Choroid plexus epithelial cell (primary cell): ENCODE data around the gene ESR1.
"Not testable (repeated sequence)": the region's sequence is repeated elsewhere in the genome, so short reads cannot be mapped to it uniquely, and the experiment has no call there.

Experiments used
- DNase-seq: peaks from one replicate; pipeline ENCODE4 v3.0.0-alpha.2; 2010; ENCODE audit warnings: low read depth
- H3K4me3 ChIP-seq: 2 replicates; pipeline ENCODE4 v1.5.1; 2011; ENCODE audit warnings: low read depth, mild to moderate bottlenecking, control low read depth, low read length, moderate library complexity
- TF ChIP-seq, protein P1 (sequence below): conservative IDR thresholded peaks from 2 replicates; pipeline ENCODE4 v1.5.1; 2011; ENCODE audit warnings: low read depth, mild to moderate bottlenecking, control low read depth, inconsistent platforms, low read length, moderate library complexity

The ESR1 gene

DNA sequence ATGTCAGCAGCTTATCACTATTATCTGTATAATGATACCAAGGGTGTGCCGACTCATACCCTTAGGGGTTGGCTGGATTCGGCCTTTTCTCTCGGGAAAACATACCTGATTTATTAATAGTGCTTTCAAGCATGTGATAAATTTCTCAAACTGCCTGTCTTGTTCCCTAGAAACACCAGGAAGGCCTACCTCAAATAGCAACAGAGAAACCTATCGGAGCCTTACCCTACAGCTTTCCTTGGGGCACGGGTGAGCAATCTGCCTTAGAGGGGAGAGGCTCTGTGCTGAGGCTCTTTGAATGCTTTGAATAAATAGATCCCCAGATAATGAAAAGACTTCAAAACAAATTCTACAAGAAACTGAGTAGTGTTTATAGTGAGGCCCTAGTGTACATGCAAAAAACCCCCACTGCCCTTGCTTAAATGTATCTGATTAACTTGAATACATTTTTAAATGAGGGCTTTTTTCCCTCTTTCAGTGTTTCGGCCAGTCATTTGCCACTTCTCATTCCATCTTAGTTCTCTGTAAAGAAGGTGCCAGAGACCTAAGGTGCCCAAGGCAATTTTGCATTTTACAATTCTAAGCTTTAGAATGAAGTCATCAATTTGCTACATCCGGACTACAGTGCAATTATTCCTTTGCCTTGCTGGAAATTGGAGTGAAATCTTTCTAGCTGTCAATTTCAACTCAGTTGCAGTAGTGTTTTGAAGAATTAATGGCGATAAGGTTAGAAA, 320.1 kb downstream of the ESR1 start:
- no peak overlapping the region for H3K4me3 ChIP-seq
- no peak for DNase-seq
- TF ChIP-seq, protein P1, sequence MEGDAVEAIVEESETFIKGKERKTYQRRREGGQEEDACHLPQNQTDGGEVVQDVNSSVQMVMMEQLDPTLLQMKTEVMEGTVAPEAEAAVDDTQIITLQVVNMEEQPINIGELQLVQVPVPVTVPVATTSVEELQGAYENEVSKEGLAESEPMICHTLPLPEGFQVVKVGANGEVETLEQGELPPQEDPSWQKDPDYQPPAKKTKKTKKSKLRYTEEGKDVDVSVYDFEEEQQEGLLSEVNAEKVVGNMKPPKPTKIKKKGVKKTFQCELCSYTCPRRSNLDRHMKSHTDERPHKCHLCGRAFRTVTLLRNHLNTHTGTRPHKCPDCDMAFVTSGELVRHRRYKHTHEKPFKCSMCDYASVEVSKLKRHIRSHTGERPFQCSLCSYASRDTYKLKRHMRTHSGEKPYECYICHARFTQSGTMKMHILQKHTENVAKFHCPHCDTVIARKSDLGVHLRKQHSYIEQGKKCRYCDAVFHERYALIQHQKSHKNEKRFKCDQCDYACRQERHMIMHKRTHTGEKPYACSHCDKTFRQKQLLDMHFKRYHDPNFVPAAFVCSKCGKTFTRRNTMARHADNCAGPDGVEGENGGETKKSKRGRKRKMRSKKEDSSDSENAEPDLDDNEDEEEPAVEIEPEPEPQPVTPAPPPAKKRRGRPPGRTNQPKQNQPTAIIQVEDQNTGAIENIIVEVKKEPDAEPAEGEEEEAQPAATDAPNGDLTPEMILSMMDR, result no peak

DNA sequence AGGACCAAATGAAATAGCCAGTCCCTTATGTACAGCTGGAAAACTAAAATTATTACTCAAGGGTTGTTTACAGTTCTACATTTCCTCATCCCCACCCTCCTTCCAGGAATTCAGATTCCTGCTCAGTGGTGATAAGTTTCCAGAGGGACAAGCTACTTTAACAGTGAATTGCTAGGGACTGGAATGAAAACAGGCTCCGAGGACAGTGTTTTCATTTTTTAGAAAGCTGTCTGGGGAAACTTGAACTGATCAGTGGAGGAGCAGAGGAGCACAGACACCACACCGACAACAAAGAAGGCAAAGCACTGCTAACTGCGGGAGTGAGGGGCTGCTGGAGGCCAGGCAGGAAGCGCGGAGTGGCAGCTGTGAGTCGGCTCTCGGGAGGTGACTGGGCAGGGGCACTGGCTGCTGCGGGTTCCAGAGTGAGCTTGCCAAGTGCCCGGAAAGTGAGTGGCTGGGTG, 322.2 kb downstream of the ESR1 start:
- TF ChIP-seq, protein P1, result no peak
- DNase-seq, result peak; percentile 48
- no peak overlapping the region for H3K4me3 ChIP-seq

DNA sequence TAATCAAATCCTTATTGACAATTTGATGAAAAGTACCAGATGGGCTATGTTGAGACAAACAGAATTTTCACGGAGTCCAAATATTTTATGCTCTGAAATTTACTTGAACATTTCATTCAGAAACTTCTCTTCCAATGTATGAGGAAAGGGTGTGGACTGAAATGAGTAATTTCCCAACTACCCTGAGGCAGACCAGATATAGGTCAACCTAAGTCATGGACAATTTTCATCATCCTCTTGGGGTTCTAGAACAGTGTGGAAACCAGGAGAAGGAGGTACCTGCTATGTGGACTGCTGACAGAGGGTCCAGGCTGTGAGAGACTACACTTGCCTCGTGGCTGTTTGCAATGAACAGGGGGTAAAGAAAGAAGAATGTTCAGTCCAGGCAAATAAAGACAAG, 323.0 kb downstream of the ESR1 start:
- TF ChIP-seq, protein P1, result no peak

DNA sequence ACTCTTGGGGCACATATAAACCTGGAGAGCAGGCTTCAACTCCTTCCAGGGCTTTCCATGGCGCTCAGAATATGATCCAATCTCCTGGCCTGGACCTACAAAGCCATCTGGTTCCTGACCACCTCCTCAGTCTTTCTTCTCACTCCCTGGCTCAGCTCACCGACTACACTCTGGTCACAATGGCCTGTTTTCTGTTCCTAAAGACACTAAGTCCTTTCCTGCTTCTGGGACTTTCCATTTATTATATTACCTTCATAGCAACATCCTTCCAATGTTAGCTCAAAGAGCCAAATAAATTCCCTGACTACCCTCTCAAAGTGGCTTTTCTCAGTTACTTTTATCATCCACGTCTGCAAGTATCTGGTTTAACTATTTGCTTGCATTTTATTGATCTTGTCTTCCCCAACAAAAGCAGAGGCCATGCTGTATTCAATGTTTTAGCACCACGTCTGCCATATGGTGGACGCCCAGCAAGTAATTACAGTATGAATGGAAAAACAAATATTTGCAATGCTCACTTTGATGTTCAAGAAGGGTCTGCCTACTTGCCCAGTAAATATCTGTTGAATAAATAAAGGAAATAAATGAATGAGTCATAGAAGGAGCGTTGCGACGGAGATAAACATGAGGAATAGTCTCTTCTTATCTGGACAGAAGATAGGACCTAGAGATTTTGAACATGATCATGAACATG, 328.4 kb downstream of the ESR1 start:
- no peak for DNase-seq
- H3K4me3 ChIP-seq, result no peak overlapping the region
- TF ChIP-seq, protein P1, result no peak

More for the DNA sequence above, 323.0 kb downstream of the ESR1 start:
- DNase-seq, result no peak
- H3K4me3 ChIP-seq, result no peak overlapping the region

DNA sequence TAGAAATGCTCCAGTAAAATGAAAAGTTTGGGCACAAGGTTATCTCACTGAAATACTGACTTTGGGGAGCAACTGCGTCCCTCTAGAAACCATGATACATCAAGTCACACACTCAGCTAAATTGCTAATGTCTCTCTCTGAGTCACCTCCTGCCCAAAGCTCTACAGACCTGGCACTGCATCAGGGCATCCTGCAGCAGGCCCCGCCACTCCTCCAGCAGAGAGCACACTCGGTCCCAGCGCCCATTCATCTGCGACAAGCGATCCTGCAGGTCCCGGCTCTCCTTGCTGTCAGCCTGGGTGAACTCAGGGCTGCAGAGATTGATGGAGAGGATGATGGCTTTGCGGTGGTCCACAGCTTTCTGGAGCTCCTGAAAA, 329.0 kb downstream of the ESR1 start:
- TF ChIP-seq, protein P1, result no peak
- H3K4me3 ChIP-seq, result no peak overlapping the region
- DNase-seq, result no peak

DNA sequence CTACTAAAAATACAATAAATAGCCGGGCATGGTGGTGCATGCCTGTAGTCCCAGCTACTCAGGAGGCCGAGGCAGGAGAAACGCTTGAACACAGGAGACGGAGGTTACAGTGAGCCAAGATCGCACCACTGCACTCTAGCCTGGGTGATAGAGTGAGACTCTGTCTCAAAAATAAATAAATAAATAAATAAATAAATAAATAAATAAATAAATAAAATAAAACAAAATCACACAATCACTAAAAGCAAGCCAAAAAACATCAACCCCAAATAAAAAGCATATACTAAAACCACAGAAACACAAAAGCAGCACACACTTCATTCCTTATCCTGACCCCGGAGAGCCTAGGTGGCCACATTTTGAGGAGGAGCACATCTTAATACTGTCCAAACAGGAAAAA, 330.9 kb downstream of the ESR1 start:
- not testable (repeated sequence) for DNase-seq, H3K4me3 ChIP-seq

DNA sequence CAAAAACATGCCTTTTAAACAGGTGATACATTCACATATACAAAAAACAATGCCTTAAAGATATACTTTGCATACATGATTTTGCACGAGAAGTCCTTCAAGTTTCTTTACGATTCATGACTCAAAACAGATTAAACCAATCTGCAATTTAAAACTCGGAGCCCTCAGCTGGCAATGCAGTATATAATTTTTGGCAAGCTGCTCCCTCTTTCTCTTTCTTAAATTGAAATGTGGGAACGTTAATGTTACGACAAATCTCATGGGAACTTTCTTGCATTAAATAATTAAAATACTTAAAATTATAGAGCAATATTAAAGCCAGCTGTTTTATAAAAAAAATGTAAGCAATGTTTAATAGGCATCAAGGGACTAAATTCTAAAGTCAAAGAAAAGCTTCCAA, 334.6 kb downstream of the ESR1 start:
- TF ChIP-seq, protein P1, result no peak
- no peak for DNase-seq
- H3K4me3 ChIP-seq, result no peak overlapping the region
